IMR-90 (cell line): ENCODE data around the gene PDE6B. TPM values are rescaled to one million over a fixed set of nuclear protein-coding genes. Genes with fewer than 3 reads are reported as not detected.

ENCODE experiments used
- ATAC-seq: fragments of 200-7000 bp; cut with Tn5 transposase; 2 replicates; pipeline ENCODE4 v1.9.1; 2020; ENCODE audit warnings: low read depth, mild to moderate bottlenecking, moderate library complexity
- BruUV-seq: library from RNA; stranded (reverse); fragments of 400-500 nt; replicated peaks from 2 replicates; lab custom pipeline; 2021; lab: Mats Ljungman, UMichigan
- CTCF ChIA-PET: fragments of 300-600 bp; formaldehyde crosslinking; extraction: SDS; loops from one replicate; lab custom pipeline; 2021; ENCODE audit warnings: antibody characterized with exemption; lab: Yijun Ruan, JAX
- POLR2A ChIA-PET: fragments of 300-600 bp; sonication (Branson Sonifier 250); formaldehyde crosslinking; loops from one replicate; lab custom pipeline; 2022; ENCODE audit warnings: antibody characterized with exemption; ENCODE audit not compliant: unreplicated experiment; lab: Charles Lee
- DNase-seq: peaks from one replicate; pipeline ENCODE4 v3.0.0; 2013
- H2AFZ ChIP-seq: replicated peaks from 2 replicates; pipeline ENCODE3; 2013; ENCODE audit warnings: low read length, mild to moderate bottlenecking; ENCODE audit not compliant: poor library complexity
- H2AK5ac ChIP-seq: 2 replicates; pipeline ENCODE4 v1.6.1; 2013; ENCODE audit warnings: low read depth, low read length, inconsistent platforms
- H2AK9ac ChIP-seq: replicated peaks from 2 replicates; pipeline ENCODE3; 2013; ENCODE audit warnings: mild to moderate bottlenecking, low read depth, low read length, moderate library complexity; ENCODE audit not compliant: poor library complexity
- H2BK120ac ChIP-seq: 2 replicates; pipeline ENCODE4 v1.6.1; 2013; ENCODE audit warnings: low read depth, low read length, inconsistent platforms
- H2BK15ac ChIP-seq: 3 replicates; pipeline ENCODE4 v1.6.1; 2013; ENCODE audit warnings: low read depth, low read length, inconsistent platforms
- H2BK20ac ChIP-seq: 2 replicates; pipeline ENCODE4 v1.6.1; 2013; ENCODE audit warnings: low read depth, mild to moderate bottlenecking, inconsistent platforms, low read length, moderate library complexity
- H2BK5ac ChIP-seq: 2 replicates; pipeline ENCODE4 v1.6.1; 2013; ENCODE audit warnings: mild to moderate bottlenecking, low read depth, low read length, inconsistent platforms; ENCODE audit not compliant: poor library complexity, severe bottlenecking
- H3K14ac ChIP-seq: replicated peaks from 2 replicates; pipeline ENCODE4 v1.6.1; 2013; ENCODE audit warnings: low read depth, low read length, inconsistent platforms
- H3K18ac ChIP-seq: 2 replicates; pipeline ENCODE4 v1.6.1; 2013; ENCODE audit warnings: low read depth, low read length, control low read depth
- H3K23ac ChIP-seq: 2 replicates; pipeline ENCODE4 v1.6.1; 2013; ENCODE audit warnings: low read depth, low read length, inconsistent platforms
- H3K27ac ChIP-seq: 2 replicates; pipeline ENCODE4 v1.5.1; 2013; ENCODE audit warnings: mild to moderate bottlenecking, control low read depth, low read length; ENCODE audit not compliant: insufficient read depth
- H3K27me3 ChIP-seq: 2 replicates; pipeline ENCODE4 v1.6.1; 2013; ENCODE audit warnings: low read length; ENCODE audit not compliant: control insufficient read depth, insufficient read depth
- H3K36me3 ChIP-seq: 2 replicates; pipeline ENCODE4 v1.6.1; 2013; ENCODE audit warnings: low read length, mixed read lengths; ENCODE audit not compliant: control insufficient read depth, insufficient read depth
- H3K4ac ChIP-seq: 2 replicates; pipeline ENCODE4 v1.6.1; 2013; ENCODE audit warnings: low read depth, low read length, inconsistent platforms
- H3K4me1 ChIP-seq: 2 replicates; pipeline ENCODE4 v1.6.1; 2013; ENCODE audit warnings: low read length, mixed read lengths; ENCODE audit not compliant: control insufficient read depth, insufficient read depth
- H3K4me2 ChIP-seq: 2 replicates; pipeline ENCODE4 v1.6.1; 2013; ENCODE audit warnings: low read depth, mild to moderate bottlenecking, control low read depth, low read length, moderate library complexity
- H3K4me3 ChIP-seq: 2 replicates; pipeline ENCODE4 v1.5.1; 2013; ENCODE audit warnings: low read depth, mild to moderate bottlenecking, control low read depth, low read length, moderate library complexity; ENCODE audit not compliant: insufficient read depth
- H3K56ac ChIP-seq: 2 replicates; pipeline ENCODE4 v1.6.1; 2013; ENCODE audit warnings: low read length, inconsistent platforms; ENCODE audit not compliant: insufficient read depth; ENCODE audit errors: extremely low read depth
- H3K79me1 ChIP-seq, 2 experiments: 2 replicates each; pipeline ENCODE4 v1.6.1; 2013; ENCODE audit warnings: low read length in 2 of 2, inconsistent platforms in 1 of 2, low read depth in 1 of 2
- H3K9ac ChIP-seq: 2 replicates; pipeline ENCODE4 v1.6.1; 2013; ENCODE audit warnings: low read depth, low read length, control low read depth
- H3K9me1 ChIP-seq: 2 replicates; pipeline ENCODE4 v1.6.1; 2013; ENCODE audit warnings: low read length, inconsistent platforms; ENCODE audit not compliant: insufficient read depth
- H3K9me3 ChIP-seq: 2 replicates; pipeline ENCODE4 v1.6.1; 2013; ENCODE audit warnings: low read length; ENCODE audit not compliant: control insufficient read depth, insufficient read depth
- H4K20me1 ChIP-seq: 2 replicates; pipeline ENCODE4 v1.6.1; 2013; ENCODE audit warnings: low read length, inconsistent platforms; ENCODE audit not compliant: insufficient read depth
- H4K5ac ChIP-seq: 2 replicates; pipeline ENCODE4 v1.6.1; 2013; ENCODE audit warnings: mild to moderate bottlenecking, low read depth, low read length, control low read depth
- H4K8ac ChIP-seq, 2 experiments: 2 replicates each; pipeline ENCODE4 v1.6.1; 2013; ENCODE audit warnings: low read depth in 2 of 2, low read length in 2 of 2, control low read depth in 1 of 2, inconsistent platforms in 1 of 2
- H4K91ac ChIP-seq: 2 replicates; pipeline ENCODE4 v1.6.1; 2013; ENCODE audit warnings: low read depth, low read length, inconsistent platforms; ENCODE audit not compliant: insufficient read depth
- CHD1 ChIP-seq: IDR thresholded peaks from 2 replicates; pipeline ENCODE4 v1.6.1; 2012; ENCODE audit warnings: low read depth, low read length, improper control_type of control experiment
- SMC3 ChIP-seq: fragments of 150-350 bp; IDR thresholded peaks from 2 replicates; pipeline ENCODE4 v1.6.1; 2016; ENCODE audit warnings: low read depth, mild to moderate bottlenecking, antibody characterized with exemption, low read length, moderate library complexity
- WGBS, 2 experiments: methylation state at CpG; one replicate each; pipeline versions ENCODE4 v1.1.5 to v1.1.7; 2013; ENCODE audit warnings: missing lambda C conversion rate in 2 of 2; ENCODE audit not compliant: insufficient read length in 1 of 2; ENCODE audit errors: extremely low coverage in 2 of 2; 5-methylcytosine and 5-hydroxymethylcytosine counted together
- dilution Hi-C: fragments of 300-500 bp; cut with HindIII; formaldehyde crosslinking; loops from one replicate; pipeline ENCODE4 v1.14.3; 2018; ENCODE audit warnings: low sequenced_read_pairs; ENCODE audit not compliant: unreplicated experiment
- in situ Hi-C: fragments of 300-500 bp; cut with MboI; formaldehyde crosslinking; loops from 3 replicates; pipeline ENCODE4 v1.14.3; 2019; ENCODE audit warnings: low sequenced_read_pairs, inconsistent platforms, mixed read lengths
- intact Hi-C: fragments of 100-400 bp; cut with micrococcal nuclease; formaldehyde crosslinking; loops from 2 replicates; pipeline ENCODE4 v1.10.0; 2022
- polyA plus RNA-seq, 3 experiments: library from polyadenylated mRNA; depleted of rRNA; stranded (reverse); fragments of >200 nt; gene quantifications; 2 replicates each; pipeline ENCODE4 v1.2.3, GENCODE V29; 2012; ENCODE audit warnings: low replicate concordance in 1 of 3
- total RNA-seq: library from RNA; depleted of rRNA; stranded (reverse); fragments of >200 nt; gene quantifications from 2 replicates; pipeline ENCODE4 v1.2.3, GENCODE V29; 2012
- TF ChIP-seq, protein P1 (sequence below): fragments of 150-350 bp; IDR thresholded peaks from 2 replicates; pipeline ENCODE4 v1.6.1; 2016; ENCODE audit warnings: low read depth, mild to moderate bottlenecking, low read length, moderate library complexity, borderline replicate concordance

Gene PDE6B
- total and polyA plus RNA-seq, 2 of the 4 experiments (the other 2 are of a cell fraction) = under 0.01 TPM; not detected in 1

DNA sequence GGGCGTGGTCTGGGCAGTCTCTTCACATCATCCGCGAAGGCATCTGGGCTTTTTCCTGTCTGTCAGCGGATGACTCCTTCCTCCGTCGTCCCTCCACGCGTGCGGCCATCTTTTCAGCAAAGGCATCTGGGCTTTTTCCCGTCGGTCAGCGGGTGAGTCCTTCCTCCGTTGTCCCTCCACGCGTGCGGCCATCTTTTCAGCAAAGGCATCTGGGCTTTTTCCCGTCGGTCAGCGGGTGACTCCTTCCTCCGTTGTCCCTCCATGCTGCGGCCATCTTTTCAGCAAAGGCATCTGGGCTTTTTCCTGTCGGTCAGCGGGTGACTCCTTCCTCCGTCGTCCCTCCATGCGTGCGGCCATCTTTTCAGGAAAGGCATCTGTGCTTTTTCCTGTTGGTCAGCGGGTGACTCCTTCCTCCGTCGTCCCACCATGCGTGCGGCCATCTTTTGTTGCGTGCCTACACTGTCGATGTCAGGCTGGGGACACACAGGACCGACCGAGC is 37.0 kb upstream of the PDE6B start:
- Histone ChIP-seq H3K9ac (no peak overlapping the region), H3K56ac (no peak overlapping the region), H3K4me2 (no peak overlapping the region), H4K20me1 (no peaks in the 10 kb centered on the region), H4K91ac (no peak overlapping the region), H3K18ac (no peak overlapping the region), H2AK5ac (no peak overlapping the region), H2BK5ac (no peak overlapping the region), H3K79me1 (no peaks in the 10 kb centered on the region), H3K9me1 (no peaks in the 10 kb centered on the region), H3K27me3 (no peaks in the 10 kb centered on the region), H4K8ac (no peak overlapping the region), H3K14ac (no peak overlapping the region), H4K5ac (no peak overlapping the region), H3K9me3 (peaks cover 4% of the 10 kb centered on the region), H3K27ac (no peak overlapping the region), H3K23ac (no peak overlapping the region), H3K36me3 (no peaks in the 10 kb centered on the region), H2AFZ (no peak overlapping the region), H2BK20ac (no peak overlapping the region), H2BK15ac (no peak overlapping the region), H3K4ac (no peak overlapping the region), H3K4me1 (no peaks in the 10 kb centered on the region), H2BK120ac (no peak overlapping the region), H2AK9ac (no peak overlapping the region), H3K4me3 (no peak overlapping the region)
- dilution Hi-C loops = no loop called here
- ATAC-seq (no peak), DNase-seq (no peak)
- no TSS peak for BruUV-seq
- CTCF ChIA-PET = no interaction called here
- intact Hi-C loops = no loop called here
- WGBS, 2 experiments = 70% methylated on average over 23 of the region's 36 CpGs; no CpG with 5 or more reads in 1 of the 2 experiments
- no peak for TF ChIP-seq CHD1
- TF ChIP-seq, protein P1, sequence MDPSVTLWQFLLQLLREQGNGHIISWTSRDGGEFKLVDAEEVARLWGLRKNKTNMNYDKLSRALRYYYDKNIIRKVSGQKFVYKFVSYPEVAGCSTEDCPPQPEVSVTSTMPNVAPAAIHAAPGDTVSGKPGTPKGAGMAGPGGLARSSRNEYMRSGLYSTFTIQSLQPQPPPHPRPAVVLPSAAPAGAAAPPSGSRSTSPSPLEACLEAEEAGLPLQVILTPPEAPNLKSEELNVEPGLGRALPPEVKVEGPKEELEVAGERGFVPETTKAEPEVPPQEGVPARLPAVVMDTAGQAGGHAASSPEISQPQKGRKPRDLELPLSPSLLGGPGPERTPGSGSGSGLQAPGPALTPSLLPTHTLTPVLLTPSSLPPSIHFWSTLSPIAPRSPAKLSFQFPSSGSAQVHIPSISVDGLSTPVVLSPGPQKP = no peak
- no peak for TF ChIP-seq SMC3
- POLR2A ChIA-PET = no interaction called here
- in situ Hi-C loops = no loop called here
